Measurements from ENCODE around the gene OAF. TPM values are rescaled to one million over a fixed set of nuclear protein-coding genes. Genes with fewer than 3 reads are reported as not detected.

The OAF gene
- total and polyA plus RNA-seq, 2 experiments from 2014 or later = 1.1 to 3.0 TPM

- peaks cover 42% of the 10 kb centered on the region for H3K27me3 Mint-ChIP-seq (ENCODE audit: insufficient read depth, low read depth, poor library complexity)
- H3K4me3 ChIP-seq = no peak overlapping the region
- H3K79me2 ChIP-seq (replicated peaks; ENCODE audit: insufficient read depth) = no peaks in the 10 kb centered on the region
- H4K20me1 ChIP-seq (replicated peaks; ENCODE audit: insufficient read depth) = no peaks in the 10 kb centered on the region
- no peak for ATAC-seq
- no peaks in the 10 kb centered on the region for H3F3A ChIP-seq (replicated peaks; ENCODE audit: low read depth)
- H3K9me2 ChIP-seq (ENCODE audit: insufficient read depth) = no peaks in the 10 kb centered on the region
- H3K27ac Mint-ChIP-seq = no peak overlapping the region
- no peaks in the 10 kb centered on the region for H3K9me3 Mint-ChIP-seq
- H3K27ac ChIP-seq (ENCODE audit: low read depth) = no peak overlapping the region
- peaks cover 32% of the 10 kb centered on the region for H3K4me1 Mint-ChIP-seq
- peaks cover 22% of the 10 kb centered on the region for H3K4me1 ChIP-seq (ENCODE audit: insufficient read depth)
- H2AFZ ChIP-seq = no peak overlapping the region
- peaks cover 45% of the 10 kb centered on the region for H3K27me3 ChIP-seq (ENCODE audit: insufficient read depth)
- no peak overlapping the region for H3K4me2 ChIP-seq
- H3K36me3 Mint-ChIP-seq (ENCODE audit: low read depth) = no peaks in the 10 kb centered on the region; the same call in 2 of the 3 replicates
- TF ChIP-seq, protein P1, sequence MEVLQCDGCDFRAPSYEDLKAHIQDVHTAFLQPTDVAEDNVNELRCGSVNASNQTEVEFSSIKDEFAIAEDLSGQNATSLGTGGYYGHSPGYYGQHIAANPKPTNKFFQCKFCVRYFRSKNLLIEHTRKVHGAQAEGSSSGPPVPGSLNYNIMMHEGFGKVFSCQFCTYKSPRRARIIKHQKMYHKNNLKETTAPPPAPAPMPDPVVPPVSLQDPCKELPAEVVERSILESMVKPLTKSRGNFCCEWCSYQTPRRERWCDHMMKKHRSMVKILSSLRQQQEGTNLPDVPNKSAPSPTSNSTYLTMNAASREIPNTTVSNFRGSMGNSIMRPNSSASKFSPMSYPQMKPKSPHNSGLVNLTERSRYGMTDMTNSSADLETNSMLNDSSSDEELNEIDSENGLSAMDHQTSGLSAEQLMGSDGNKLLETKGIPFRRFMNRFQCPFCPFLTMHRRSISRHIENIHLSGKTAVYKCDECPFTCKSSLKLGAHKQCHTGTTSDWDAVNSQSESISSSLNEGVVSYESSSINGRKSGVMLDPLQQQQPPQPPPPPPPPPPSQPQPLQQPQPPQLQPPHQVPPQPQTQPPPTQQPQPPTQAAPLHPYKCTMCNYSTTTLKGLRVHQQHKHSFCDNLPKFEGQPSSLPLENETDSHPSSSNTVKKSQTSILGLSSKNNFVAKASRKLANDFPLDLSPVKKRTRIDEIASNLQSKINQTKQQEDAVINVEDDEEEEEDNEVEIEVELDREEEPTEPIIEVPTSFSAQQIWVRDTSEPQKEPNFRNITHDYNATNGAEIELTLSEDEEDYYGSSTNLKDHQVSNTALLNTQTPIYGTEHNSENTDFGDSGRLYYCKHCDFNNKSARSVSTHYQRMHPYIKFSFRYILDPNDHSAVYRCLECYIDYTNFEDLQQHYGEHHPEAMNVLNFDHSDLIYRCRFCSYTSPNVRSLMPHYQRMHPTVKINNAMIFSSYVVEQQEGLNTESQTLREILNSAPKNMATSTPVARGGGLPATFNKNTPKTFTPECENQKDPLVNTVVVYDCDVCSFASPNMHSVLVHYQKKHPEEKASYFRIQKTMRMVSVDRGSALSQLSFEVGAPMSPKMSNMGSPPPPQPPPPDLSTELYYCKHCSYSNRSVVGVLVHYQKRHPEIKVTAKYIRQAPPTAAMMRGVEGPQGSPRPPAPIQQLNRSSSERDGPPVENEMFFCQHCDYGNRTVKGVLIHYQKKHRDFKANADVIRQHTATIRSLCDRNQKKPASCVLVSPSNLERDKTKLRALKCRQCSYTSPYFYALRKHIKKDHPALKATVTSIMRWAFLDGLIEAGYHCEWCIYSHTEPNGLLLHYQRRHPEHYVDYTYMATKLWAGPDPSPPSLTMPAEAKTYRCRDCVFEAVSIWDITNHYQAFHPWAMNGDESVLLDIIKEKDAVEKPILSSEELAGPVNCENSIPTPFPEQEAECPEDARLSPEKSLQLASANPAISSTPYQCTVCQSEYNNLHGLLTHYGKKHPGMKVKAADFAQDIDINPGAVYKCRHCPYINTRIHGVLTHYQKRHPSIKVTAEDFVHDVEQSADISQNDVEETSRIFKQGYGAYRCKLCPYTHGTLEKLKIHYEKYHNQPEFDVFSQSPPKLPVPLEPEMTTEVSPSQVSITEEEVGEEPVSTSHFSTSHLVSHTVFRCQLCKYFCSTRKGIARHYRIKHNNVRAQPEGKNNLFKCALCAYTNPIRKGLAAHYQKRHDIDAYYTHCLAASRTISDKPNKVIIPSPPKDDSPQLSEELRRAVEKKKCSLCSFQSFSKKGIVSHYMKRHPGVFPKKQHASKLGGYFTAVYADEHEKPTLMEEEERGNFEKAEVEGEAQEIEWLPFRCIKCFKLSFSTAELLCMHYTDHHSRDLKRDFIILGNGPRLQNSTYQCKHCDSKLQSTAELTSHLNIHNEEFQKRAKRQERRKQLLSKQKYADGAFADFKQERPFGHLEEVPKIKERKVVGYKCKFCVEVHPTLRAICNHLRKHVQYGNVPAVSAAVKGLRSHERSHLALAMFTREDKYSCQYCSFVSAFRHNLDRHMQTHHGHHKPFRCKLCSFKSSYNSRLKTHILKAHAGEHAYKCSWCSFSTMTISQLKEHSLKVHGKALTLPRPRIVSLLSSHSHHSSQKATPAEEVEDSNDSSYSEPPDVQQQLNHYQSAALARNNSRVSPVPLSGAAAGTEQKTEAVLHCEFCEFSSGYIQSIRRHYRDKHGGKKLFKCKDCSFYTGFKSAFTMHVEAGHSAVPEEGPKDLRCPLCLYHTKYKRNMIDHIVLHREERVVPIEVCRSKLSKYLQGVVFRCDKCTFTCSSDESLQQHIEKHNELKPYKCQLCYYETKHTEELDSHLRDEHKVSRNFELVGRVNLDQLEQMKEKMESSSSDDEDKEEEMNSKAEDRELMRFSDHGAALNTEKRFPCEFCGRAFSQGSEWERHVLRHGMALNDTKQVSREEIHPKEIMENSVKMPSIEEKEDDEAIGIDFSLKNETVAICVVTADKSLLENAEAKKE (CRISPR knock-in tag; IDR thresholded peaks at IDR 0.05) = no peak
- TF ChIP-seq CTCF (conservative IDR thresholded peaks at IDR 0.05; ENCODE audit: low read depth in 2 of 2) = no peak
- TF ChIP-seq POLR2AphosphoS5 (IDR thresholded peaks at IDR 0.05; ENCODE audit: low read depth) = no peak
- TF ChIP-seq, protein P2, sequence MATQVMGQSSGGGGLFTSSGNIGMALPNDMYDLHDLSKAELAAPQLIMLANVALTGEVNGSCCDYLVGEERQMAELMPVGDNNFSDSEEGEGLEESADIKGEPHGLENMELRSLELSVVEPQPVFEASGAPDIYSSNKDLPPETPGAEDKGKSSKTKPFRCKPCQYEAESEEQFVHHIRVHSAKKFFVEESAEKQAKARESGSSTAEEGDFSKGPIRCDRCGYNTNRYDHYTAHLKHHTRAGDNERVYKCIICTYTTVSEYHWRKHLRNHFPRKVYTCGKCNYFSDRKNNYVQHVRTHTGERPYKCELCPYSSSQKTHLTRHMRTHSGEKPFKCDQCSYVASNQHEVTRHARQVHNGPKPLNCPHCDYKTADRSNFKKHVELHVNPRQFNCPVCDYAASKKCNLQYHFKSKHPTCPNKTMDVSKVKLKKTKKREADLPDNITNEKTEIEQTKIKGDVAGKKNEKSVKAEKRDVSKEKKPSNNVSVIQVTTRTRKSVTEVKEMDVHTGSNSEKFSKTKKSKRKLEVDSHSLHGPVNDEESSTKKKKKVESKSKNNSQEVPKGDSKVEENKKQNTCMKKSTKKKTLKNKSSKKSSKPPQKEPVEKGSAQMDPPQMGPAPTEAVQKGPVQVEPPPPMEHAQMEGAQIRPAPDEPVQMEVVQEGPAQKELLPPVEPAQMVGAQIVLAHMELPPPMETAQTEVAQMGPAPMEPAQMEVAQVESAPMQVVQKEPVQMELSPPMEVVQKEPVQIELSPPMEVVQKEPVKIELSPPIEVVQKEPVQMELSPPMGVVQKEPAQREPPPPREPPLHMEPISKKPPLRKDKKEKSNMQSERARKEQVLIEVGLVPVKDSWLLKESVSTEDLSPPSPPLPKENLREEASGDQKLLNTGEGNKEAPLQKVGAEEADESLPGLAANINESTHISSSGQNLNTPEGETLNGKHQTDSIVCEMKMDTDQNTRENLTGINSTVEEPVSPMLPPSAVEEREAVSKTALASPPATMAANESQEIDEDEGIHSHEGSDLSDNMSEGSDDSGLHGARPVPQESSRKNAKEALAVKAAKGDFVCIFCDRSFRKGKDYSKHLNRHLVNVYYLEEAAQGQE (IDR thresholded peaks at IDR 0.05; ENCODE audit: unreplicated experiment) = no peak
- TF ChIP-seq EZH2 (IDR thresholded peaks at IDR 0.05; ENCODE audit: low read depth, unreplicated experiment) = no peak
- TF ChIP-seq, protein P3, sequence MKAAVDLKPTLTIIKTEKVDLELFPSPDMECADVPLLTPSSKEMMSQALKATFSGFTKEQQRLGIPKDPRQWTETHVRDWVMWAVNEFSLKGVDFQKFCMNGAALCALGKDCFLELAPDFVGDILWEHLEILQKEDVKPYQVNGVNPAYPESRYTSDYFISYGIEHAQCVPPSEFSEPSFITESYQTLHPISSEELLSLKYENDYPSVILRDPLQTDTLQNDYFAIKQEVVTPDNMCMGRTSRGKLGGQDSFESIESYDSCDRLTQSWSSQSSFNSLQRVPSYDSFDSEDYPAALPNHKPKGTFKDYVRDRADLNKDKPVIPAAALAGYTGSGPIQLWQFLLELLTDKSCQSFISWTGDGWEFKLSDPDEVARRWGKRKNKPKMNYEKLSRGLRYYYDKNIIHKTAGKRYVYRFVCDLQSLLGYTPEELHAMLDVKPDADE (IDR thresholded peaks at IDR 0.05) = no peak
- no peak for TF ChIP-seq ZNF331 (CRISPR knock-in tag; IDR thresholded peaks at IDR 0.05; ENCODE audit: low read depth)
- no peak for DNase-seq (ENCODE audit: low spot score)
- no peak overlapping the region; the same call in 2 of the 3 replicates for H3K4me3 Mint-ChIP-seq
- H3K36me3 ChIP-seq (ENCODE audit: insufficient read depth) = no peaks in the 10 kb centered on the region
Observed at GRCh38 chr11:120241277-120241676, 30.4 kb downstream of the OAF start.

All from GM23338 (cell line).